GM12872 (cell line): Measurements from ENCODE around the gene CBR3.

Experiments
- CTCF ChIP-seq: IDR thresholded peaks from 3 replicates; pipeline ENCODE4 v1.5.1; 2011; ENCODE audit warnings: low read depth, mild to moderate bottlenecking, low read length, moderate library complexity; ENCODE audit not compliant: insufficient read depth

Gene CBR3

GRCh38 chr21:36171741-36172331 is 37.0 kb downstream of the CBR3 start:
- TF ChIP-seq CTCF = no peak

GRCh38 chr21:36174780-36175179 is 39.9 kb downstream of the CBR3 start:
- TF ChIP-seq CTCF = no peak

GRCh38 chr21:36175771-36176565 is 41.1 kb downstream of the CBR3 start:
- no peak for TF ChIP-seq CTCF

GRCh38 chr21:36178349-36178748 is 43.5 kb downstream of the CBR3 start:
- TF ChIP-seq CTCF = no peak

GRCh38 chr21:36179145-36179544 is 44.3 kb downstream of the CBR3 start:
- TF ChIP-seq CTCF = no peak

GRCh38 chr21:36180963-36181362 is 46.1 kb downstream of the CBR3 start:
- no peak for TF ChIP-seq CTCF

GRCh38 chr21:36183144-36183795 is 48.4 kb downstream of the CBR3 start:
- no peak for TF ChIP-seq CTCF
